ENCODE results near the gene MRPS16. TPM values are rescaled to one million over a fixed set of nuclear protein-coding genes. Genes with fewer than 3 reads are reported as not detected.

MRPS16 gene
- total and polyA plus RNA-seq, 2 of the 13 experiments (the other 11 are each of a cell fraction or from before 2014, with no cell fraction given): 70.1 to 135 TPM

- no peak for TF ChIP-seq ZNF18 (CRISPR knock-in tag; IDR thresholded peaks at IDR 0.05; ENCODE audit: insufficient replicate concordance)
- TF ChIP-seq ZNF883 (CRISPR knock-in tag; IDR thresholded peaks at IDR 0.05; ENCODE audit: not compliant biosample characterization): no peak
- no peak for TF ChIP-seq THAP11 (CRISPR knock-in tag; IDR thresholded peaks at IDR 0.05)
- TF ChIP-seq ZNF17 (CRISPR knock-in tag; IDR thresholded peaks at IDR 0.05): no peak
- TF ChIP-seq ZHX1 (CRISPR knock-in tag; IDR thresholded peaks at IDR 0.05; ENCODE audit: low read depth): no peak
- no peak for TF ChIP-seq CSRNP2 (CRISPR knock-in tag; conservative IDR thresholded peaks at IDR 0.05; ENCODE audit: low read depth)
- no peak for TF ChIP-seq PPARG (CRISPR knock-in tag; conservative IDR thresholded peaks at IDR 0.05)
Observed at GRCh38 chr10:73205890-73206289, 46.6 kb downstream of the MRPS16 start (continued).

- intact Hi-C loops (cut with micrococcal nuclease; ENCODE audit: unreplicated experiment) (no loop called here), in situ Hi-C loops (cut with HindIII; ENCODE audit: extremely low pct_ligation_motif_present, low pct_unique_long_range_greater_than_20kb) (no loop called here)
- no peak overlapping the region for H3K27ac ChIP-seq (ENCODE audit: extremely low read length, insufficient read depth, low read length)
- CTCF ChIA-PET (ENCODE audit: low intra/inter-chr PET ratio, low total read pairs): no interaction called here
- no peak overlapping the region for H2AFZ ChIP-seq (ENCODE audit: low read length)
- H3K4me1 ChIP-seq (ENCODE audit: insufficient read depth, low read length): no peaks in the 10 kb centered on the region
- WGBS (ENCODE audit: low lambda C conversion rate): 82% methylated on average over 3 of the region's 3 CpGs
- H3K9me3 ChIP-seq (ENCODE audit: low read length): peaks cover 4% of the 10 kb centered on the region; the same call in 1 of the 2 replicates
- no peak overlapping the region for H3K9ac ChIP-seq (ENCODE audit: insufficient read depth, low read depth, low read length)
- POLR2A ChIA-PET: no interaction called here
- FAIRE-seq: no peak
- no peak for ATAC-seq
- H4K20me1 ChIP-seq (ENCODE audit: insufficient read depth, low read length): no peaks in the 10 kb centered on the region
- no peak for DNase-seq (ENCODE audit: low spot score)
- H3K4me2 ChIP-seq (ENCODE audit: low read depth, low read length): no peak overlapping the region
- no peaks in the 10 kb centered on the region for H3K79me2 ChIP-seq (ENCODE audit: insufficient read depth, low read length)
- no peak overlapping the region for H3K4me3 ChIP-seq (replicated peaks in 1 of 3; ENCODE audit: insufficient read depth in 1 of 3, low read depth in 2 of 3, low read length in 3 of 3)
- BruUV-seq (replicated peaks): no TSS peak
- no peaks in the 10 kb centered on the region for H3K36me3 ChIP-seq (replicated peaks in 1 of 2; ENCODE audit: control insufficient read depth in 1 of 2, insufficient read depth in 2 of 2, low read length in 2 of 2)
- H3K27me3 ChIP-seq (ENCODE audit: control insufficient read depth in 1 of 2, insufficient read depth in 2 of 2, low read length in 2 of 2): no peaks in the 10 kb centered on the region
- TF ChIP-seq ZNF512B (CRISPR knock-in tag; IDR thresholded peaks at IDR 0.05; ENCODE audit: borderline replicate concordance) (no peak), ZBTB7B (CRISPR knock-in tag; IDR thresholded peaks at IDR 0.05) (no peak), ZNF280D (CRISPR knock-in tag; IDR thresholded peaks at IDR 0.05) (no peak)
Observed at GRCh38 chr10:73205081-73205480, 47.4 kb downstream of the MRPS16 start.
